ENCODE measurements around the gene ZNF480.
"Not testable (repeated sequence)": the region's sequence is repeated elsewhere in the genome, so short reads cannot be mapped to it uniquely, and the experiment has no call there.

ZNF480 gene

DNA sequence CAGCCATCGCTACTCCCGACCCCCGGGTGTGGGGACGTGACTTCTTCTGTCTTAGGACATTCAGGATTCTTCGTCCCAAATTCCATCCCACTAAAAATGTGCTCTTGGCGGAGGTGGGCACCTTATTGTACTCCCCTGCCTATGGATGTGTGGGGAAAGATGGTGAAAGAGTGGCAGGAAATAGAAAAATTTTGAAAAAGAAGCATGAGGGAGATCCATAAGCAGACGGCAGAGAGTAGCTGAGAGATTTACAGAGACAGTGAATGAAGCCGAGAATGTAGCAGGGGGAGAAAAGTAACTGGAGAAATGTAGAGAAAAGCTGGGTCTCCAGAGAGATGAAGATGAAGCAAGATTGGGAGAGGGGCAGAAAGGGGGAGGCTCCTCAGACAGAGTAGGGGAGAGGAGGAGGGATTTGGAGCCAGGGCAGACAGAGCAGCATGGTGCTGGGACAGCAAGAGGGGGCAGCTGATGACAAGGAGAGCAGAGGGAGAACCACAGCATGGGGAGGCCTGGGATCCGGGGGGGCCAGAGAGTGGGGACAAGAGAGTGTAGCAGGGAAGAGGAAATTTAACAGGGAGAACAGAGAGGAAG is 39.9 kb downstream of the ZNF480 start:
- no peak for DNase-seq (ENCODE audit: low spot score)

DNA sequence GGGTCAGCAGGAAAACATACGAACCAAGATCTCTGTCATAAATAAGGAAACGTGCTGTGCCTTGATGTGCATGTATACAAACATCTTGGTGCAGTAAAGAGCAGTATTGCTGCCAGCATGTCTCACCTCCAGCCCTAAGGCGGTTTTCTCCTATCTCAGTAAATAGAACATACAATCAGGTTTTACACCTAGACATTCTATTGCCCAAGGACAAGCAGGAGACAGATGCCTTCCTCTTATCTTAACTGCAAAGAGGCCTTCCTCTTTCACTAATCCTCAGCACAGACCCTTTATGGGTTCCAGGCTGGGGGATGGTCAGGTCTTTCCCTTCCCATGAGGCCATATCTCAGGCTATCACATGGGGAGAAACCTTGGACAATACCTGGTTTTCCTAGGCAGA is 42.1 kb downstream of the ZNF480 start:
- DNase-seq (ENCODE audit: low spot score): not testable (repeated sequence)

DNA sequence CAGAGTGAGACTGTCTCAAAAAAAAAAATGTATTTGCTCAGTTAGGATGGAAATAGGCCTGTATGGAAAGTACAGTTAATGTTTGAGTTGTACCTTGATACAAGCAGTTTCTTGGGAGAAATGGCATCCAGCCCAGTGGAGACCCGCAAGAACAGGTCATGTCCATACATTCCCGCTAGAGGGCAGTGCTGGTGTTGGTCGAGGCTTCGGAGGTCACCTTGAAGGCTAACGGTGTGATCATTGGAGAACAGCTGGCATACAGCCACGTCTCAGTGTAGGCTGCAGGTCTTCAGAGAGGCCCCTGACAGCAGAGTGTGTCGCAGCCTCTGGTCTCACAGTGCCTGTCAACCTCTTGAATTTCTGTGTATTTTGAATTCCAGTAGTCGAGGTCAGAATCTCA is 46.6 kb downstream of the ZNF480 start:
- peak; percentile 68 for DNase-seq (ENCODE audit: low spot score)

DNA sequence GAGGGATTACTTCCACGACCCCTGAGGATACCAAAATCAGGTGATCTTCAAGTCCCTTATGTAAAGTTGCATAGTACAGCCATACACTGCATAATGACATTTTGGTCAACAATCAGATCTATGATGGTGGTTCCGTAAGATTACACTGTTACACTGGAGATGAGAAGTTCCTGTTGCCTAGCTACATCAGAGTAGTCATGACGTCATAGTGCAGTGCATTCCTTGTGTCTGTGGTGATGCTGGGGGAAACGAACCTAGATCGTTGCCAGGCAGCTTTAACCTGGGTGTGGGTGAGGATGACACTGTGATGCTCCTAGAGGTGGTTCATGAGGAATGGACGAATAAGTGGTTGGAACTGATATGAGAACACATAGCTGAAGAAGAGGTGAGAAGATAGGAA is 48.2 kb downstream of the ZNF480 start:
- no peak for DNase-seq (ENCODE audit: low spot score)

DNA sequence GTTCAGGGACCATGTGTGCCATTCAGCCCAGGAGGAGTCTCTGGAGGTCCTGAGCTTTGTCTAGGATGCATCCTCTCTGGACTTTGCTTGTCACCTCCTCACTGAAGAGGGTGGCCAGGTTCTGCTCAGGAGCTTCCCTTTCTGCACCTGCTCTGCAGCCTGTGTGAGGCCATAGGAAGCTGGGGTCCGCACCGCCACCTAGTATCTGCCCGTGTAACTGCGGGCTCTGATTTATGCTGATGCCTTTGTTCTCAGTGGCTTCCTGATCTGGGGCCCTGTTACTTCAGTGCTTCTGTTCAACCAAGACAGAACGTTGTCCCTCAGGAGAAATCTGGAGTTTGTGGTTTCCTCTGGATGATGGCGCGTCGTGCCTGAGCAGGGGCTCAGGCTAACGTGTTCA is 54.5 kb downstream of the ZNF480 start:
- DNase-seq (ENCODE audit: low spot score): peak; percentile 42

DNA sequence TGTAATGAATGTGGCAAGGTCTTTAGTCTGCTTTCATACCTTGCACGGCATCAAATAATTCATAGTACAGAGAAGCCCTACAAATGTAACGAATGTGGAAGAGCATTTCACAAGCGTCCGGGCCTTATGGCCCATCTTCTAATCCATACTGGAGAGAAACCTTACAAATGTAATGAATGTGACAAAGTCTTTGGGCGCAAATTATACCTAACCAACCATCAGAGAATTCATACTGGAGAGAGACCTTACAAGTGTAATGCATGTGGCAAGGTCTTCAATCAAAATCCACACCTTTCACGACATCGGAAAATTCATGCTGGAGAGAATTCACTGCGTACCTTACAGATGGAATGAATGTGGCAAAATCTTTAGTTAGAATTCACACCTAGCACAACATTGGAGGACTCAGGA is 69.5 kb downstream of the ZNF480 start:
- no peak for DNase-seq (ENCODE audit: low spot score)

DNA sequence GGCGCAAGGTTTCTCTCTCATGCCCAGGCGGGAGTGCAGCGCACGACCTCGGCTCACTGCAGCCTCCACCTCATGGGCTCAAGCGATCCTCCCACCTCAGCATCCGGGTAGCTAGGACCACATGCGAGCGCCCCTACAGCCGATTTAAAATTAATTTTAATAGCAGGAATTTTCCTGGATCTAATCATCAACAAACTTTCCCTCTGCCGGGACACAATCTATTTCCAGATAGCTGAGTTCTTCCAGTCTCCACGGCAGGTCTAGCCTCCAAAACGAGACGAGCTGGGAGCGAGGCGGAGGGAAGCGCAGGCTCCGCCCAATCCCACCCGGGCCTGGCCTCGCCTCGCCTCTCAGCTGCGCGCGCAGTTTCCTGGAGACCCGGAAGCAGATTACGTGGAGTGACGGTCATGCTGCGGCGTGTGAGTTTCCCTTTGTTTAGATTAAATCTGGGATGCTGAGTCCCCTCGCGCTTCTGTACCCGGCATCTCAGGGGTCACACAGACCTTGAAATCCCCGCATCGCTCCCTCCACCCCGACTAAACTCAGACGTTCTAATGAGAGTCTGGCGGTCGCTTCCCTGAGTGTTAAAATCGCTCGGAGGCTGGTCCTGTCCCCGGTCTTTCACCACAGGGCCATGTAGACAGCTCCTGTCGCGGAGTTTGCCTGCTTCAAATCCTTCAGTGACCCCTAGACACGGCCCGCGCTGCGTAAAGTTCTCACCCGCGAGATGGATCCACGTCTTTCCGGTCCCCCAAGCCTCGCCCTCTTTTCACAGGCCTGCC is 72.8 kb downstream of the ZNF480 start, which contains the start of gene ZNF880:
ZNF880 (plus strand) TSS at position 365 of the 782 bp plus-strand sequence; CDS start at position 408, 43 bp downstream.
- peak; percentile 93 for DNase-seq (ENCODE audit: low spot score)

DNA sequence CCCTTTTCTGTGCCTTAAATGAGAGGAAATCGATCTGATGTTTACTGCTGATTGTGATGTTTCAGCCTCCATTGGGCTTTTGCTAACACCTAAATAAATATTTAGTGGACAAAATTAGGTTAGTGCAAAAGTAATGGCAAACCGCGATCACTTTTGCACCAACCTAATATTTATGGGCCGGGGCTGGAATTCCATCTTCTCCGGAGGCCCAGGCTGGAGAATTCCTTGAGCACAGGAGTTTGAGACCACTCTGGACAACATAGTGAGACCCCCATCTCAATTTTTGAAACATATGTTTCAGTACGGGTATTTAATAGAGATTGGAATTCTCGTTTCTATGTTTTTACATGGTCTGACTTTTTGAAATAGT is 73.4 kb downstream of the ZNF480 start:
- no peak for DNase-seq (ENCODE audit: low spot score)

Data from D341Med (cell line).